ENCODE measurements around the gene CACYBP. TPM values are rescaled to one million over a fixed set of nuclear protein-coding genes. Genes with fewer than 3 reads are reported as not detected.

CACYBP gene
- total RNA-seq, 4 donors from 2014 or later = 53.2 to 149 (median 89.1) TPM

- TF ChIP-seq, protein P1, sequence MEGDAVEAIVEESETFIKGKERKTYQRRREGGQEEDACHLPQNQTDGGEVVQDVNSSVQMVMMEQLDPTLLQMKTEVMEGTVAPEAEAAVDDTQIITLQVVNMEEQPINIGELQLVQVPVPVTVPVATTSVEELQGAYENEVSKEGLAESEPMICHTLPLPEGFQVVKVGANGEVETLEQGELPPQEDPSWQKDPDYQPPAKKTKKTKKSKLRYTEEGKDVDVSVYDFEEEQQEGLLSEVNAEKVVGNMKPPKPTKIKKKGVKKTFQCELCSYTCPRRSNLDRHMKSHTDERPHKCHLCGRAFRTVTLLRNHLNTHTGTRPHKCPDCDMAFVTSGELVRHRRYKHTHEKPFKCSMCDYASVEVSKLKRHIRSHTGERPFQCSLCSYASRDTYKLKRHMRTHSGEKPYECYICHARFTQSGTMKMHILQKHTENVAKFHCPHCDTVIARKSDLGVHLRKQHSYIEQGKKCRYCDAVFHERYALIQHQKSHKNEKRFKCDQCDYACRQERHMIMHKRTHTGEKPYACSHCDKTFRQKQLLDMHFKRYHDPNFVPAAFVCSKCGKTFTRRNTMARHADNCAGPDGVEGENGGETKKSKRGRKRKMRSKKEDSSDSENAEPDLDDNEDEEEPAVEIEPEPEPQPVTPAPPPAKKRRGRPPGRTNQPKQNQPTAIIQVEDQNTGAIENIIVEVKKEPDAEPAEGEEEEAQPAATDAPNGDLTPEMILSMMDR (IDR thresholded peaks at IDR 0.05) = no peak
- DNase-seq (ENCODE audit: low spot score) = no peak
- no peak for ATAC-seq (ENCODE audit: low FRiP score)
Observed at GRCh38 chr1:175050992-175051391, 51.2 kb downstream of the CACYBP start.

DNA sequence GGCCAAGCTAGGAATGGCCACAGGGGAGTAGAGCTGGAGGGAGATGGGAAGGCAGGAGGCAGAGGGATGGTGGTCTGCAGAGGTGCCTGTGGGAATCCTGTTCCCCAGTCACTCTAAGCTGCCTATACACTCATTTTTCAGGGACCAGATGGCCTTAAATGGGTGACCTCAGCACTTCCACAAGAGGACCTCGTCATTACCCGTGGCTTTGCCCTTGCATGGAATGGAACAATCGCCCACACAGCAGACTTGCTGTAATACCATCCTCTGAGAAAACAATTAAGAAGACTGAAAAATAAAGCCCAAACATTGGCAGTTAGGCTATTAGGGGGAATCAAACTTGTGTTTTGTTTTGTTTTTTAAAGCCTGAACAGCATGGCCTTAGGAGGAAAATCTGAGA is 55.0 kb downstream of the CACYBP start:
- TF ChIP-seq, protein P1 (IDR thresholded peaks at IDR 0.05) = no peak
- DNase-seq (ENCODE audit: low spot score) (no peak), ATAC-seq (ENCODE audit: low FRiP score) (no peak)

Small RNA genes within 50 kb of the gene (small RNA-seq; reads per million reads assigned to genes)
- not detected for gene RF00019
- not detected for gene RNU6-307P

Other genes starting within 250 kb of the CACYBP start
- 10 to 100 TPM; 14.9 to 37.0 (median 23.5) TPM for gene MRPS14, start 23.5 kb downstream of the CACYBP start, total RNA-seq
- 1 to 10 TPM in 1 of 4 donors, under 1 TPM in 3; 0.19 to 6.9 (median 0.40) TPM for gene TNN, start 67.9 kb downstream of the CACYBP start, total RNA-seq
- gene KIAA0040, start 192.8 kb downstream of the CACYBP start, total RNA-seq = 100 to 1,000 TPM in 2 of 4 donors, 10 to 100 TPM in 2; 83.4 to 172 (median 113) TPM